Neural progenitor cell (in vitro differentiated cells): ENCODE measurements around the gene TNK2. TPM values are rescaled to one million over a fixed set of nuclear protein-coding genes. Genes with fewer than 3 reads are reported as not detected.

Experiments
- DNase-seq: peaks from one replicate; pipeline ENCODE4 v3.0.0-alpha.2; 2016; ENCODE audit warnings: low spot score
- H2AFZ ChIP-seq: fragments of 200-600 bp; sonication (generic); replicated peaks from 2 replicates; pipeline ENCODE4 v1.6.1; 2016; ENCODE audit warnings: antibody characterized with exemption
- H3F3A ChIP-seq: fragments of 200-600 bp; sonication (generic); 2 replicates; pipeline ENCODE4 v1.6.1; 2016; ENCODE audit warnings: antibody characterized with exemption, low read depth
- H3K27ac ChIP-seq: fragments of 200-600 bp; sonication (generic); 2 replicates; pipeline ENCODE4 v1.5.1; 2016; ENCODE audit warnings: mild to moderate bottlenecking
- H3K27me3 ChIP-seq: fragments of 200-600 bp; sonication (generic); 2 replicates; pipeline ENCODE4 v1.6.1; 2016; ENCODE audit warnings: mild to moderate bottlenecking, moderate library complexity
- H3K36me3 ChIP-seq: fragments of 200-600 bp; sonication (generic); 2 replicates; pipeline ENCODE4 v1.5.1; 2016
- H3K4me1 ChIP-seq: fragments of 200-600 bp; sonication (generic); 2 replicates; pipeline ENCODE4 v1.6.1; 2016; ENCODE audit warnings: mixed run types
- H3K4me2 ChIP-seq: fragments of 200-600 bp; sonication (generic); 2 replicates; pipeline ENCODE4 v1.6.1; 2016
- H3K4me3 ChIP-seq: fragments of 200-600 bp; sonication (generic); 2 replicates; pipeline ENCODE4 v1.5.1; 2016
- H3K79me2 ChIP-seq: fragments of 200-600 bp; sonication (generic); 2 replicates; pipeline ENCODE4 v1.6.1; 2016; ENCODE audit warnings: low read depth
- H3K9ac ChIP-seq: fragments of 200-600 bp; sonication (generic); 2 replicates; pipeline ENCODE4 v1.6.1; 2016
- H3K9me3 ChIP-seq: fragments of 200-600 bp; sonication (generic); 2 replicates; pipeline ENCODE4 v1.5.1; 2016; ENCODE audit warnings: low read depth
- H4K20me1 ChIP-seq: fragments of 200-600 bp; sonication (generic); 2 replicates; pipeline ENCODE4 v1.6.1; 2016; ENCODE audit warnings: low read depth
- H3K27ac Mint-ChIP-seq: 3 replicates; pipeline ENCODE4 v1.8.0; 2021; ENCODE audit warnings: mixed read lengths
- H3K27me3 Mint-ChIP-seq: 2 replicates; pipeline ENCODE4 v1.8.0; 2022; ENCODE audit warnings: low read depth, mild to moderate bottlenecking, inconsistent platforms, moderate library complexity, mixed read lengths; ENCODE audit not compliant: insufficient read depth
- H3K36me3 Mint-ChIP-seq: 3 replicates; pipeline ENCODE4 v1.8.0; 2021; ENCODE audit warnings: mixed read lengths
- H3K4me1 Mint-ChIP-seq: 3 replicates; pipeline ENCODE4 v1.8.0; 2021; ENCODE audit warnings: mixed read lengths
- H3K4me3 Mint-ChIP-seq: 3 replicates; pipeline ENCODE4 v1.8.0; 2021; ENCODE audit warnings: mild to moderate bottlenecking, moderate library complexity, mixed read lengths
- H3K9me3 Mint-ChIP-seq: 3 replicates; pipeline ENCODE4 v1.8.0; 2020; ENCODE audit warnings: mixed read lengths
- EZH2 ChIP-seq: fragments of 200-600 bp; sonication (generic); IDR thresholded peaks from 2 replicates; pipeline ENCODE4 v1.6.1; 2017; ENCODE audit warnings: antibody characterized with exemption, mild to moderate bottlenecking, moderate library complexity
- EZH2phosphoT487 ChIP-seq: fragments of 200-600 bp; sonication (generic); IDR thresholded peaks from 2 replicates; pipeline ENCODE4 v1.6.1; 2017; ENCODE audit warnings: antibody characterized with exemption
- total RNA-seq: library from RNA; depleted of rRNA; stranded (reverse); fragments of >200 nt; gene quantifications from 2 replicates; pipeline ENCODE4 v1.2.3, GENCODE V29; 2015; ENCODE audit warnings: low replicate concordance
- TF ChIP-seq, protein P1 (sequence below): fragments of 200-600 bp; sonication (generic); IDR thresholded peaks from 2 replicates; pipeline ENCODE4 v1.5.1; 2017; ENCODE audit warnings: antibody characterized with exemption, mild to moderate bottlenecking

Gene TNK2
- total RNA-seq, 1 donor from 2014 or later = 5.4 TPM

DNA sequence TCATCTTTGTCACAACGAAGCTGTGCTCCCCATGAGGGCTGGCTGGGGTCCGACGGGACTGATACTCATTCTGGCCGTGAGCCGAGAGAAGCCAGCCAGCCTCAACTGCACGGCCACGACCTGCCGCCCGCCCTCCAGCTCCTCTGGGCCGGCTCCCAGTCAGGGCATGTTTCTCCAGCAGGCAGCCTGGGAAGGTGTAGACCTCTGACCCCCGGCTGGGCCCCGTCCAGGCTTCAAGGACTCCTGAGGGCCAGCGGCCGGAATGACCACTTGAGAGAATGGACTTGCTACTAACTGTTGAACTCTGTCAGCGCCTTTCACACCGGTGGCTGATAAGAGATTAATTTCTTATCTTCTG, 78.5 kb downstream of the TNK2 start:
- Mint-ChIP-seq H3K4me3 (no peak overlapping the region), H3K9me3 (no peaks in the 10 kb centered on the region), H3K27me3 (peaks cover 2% of the 10 kb centered on the region), H3K27ac (no peak overlapping the region), H3K36me3 (no peaks in the 10 kb centered on the region), H3K4me1 (no peaks in the 10 kb centered on the region)
- Histone ChIP-seq H3F3A (no peaks in the 10 kb centered on the region), H3K9me3 (no peaks in the 10 kb centered on the region), H2AFZ (no peak overlapping the region), H3K4me3 (no peak overlapping the region), H3K9ac (no peak overlapping the region), H3K79me2 (no peaks in the 10 kb centered on the region), H3K4me1 (no peaks in the 10 kb centered on the region), H4K20me1 (no peaks in the 10 kb centered on the region), H3K36me3 (no peaks in the 10 kb centered on the region), H3K27ac (no peak overlapping the region), H3K4me2 (no peak overlapping the region), H3K27me3 (no peaks in the 10 kb centered on the region)
- TF ChIP-seq EZH2phosphoT487 (no peak), EZH2 (no peak)
- TF ChIP-seq, protein P1, sequence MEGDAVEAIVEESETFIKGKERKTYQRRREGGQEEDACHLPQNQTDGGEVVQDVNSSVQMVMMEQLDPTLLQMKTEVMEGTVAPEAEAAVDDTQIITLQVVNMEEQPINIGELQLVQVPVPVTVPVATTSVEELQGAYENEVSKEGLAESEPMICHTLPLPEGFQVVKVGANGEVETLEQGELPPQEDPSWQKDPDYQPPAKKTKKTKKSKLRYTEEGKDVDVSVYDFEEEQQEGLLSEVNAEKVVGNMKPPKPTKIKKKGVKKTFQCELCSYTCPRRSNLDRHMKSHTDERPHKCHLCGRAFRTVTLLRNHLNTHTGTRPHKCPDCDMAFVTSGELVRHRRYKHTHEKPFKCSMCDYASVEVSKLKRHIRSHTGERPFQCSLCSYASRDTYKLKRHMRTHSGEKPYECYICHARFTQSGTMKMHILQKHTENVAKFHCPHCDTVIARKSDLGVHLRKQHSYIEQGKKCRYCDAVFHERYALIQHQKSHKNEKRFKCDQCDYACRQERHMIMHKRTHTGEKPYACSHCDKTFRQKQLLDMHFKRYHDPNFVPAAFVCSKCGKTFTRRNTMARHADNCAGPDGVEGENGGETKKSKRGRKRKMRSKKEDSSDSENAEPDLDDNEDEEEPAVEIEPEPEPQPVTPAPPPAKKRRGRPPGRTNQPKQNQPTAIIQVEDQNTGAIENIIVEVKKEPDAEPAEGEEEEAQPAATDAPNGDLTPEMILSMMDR = no peak
- DNase-seq = peak; percentile 1

DNA sequence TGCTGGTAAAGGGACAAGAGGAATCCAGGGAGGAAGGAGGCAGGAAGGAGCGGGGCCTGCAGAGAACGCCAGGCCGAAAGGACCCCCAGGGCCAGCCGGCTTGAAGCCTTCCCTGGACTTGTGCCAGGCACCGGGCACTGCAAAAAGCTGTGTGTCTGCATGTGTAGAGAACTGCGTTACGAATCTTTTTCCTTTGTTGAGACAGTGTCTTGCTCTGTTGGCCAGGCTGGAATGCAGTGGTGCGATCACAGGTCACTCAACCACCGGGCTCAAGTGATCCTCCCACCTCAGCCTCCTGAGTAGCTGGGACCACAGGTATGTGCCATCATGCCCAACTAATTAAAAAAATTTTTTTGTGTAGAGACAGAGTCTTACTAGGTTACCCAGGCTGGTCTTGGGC, 79.6 kb downstream of the TNK2 start:
- Histone ChIP-seq H4K20me1 (no peaks in the 10 kb centered on the region), H3F3A (no peaks in the 10 kb centered on the region), H2AFZ (no peak overlapping the region), H3K4me3 (no peak overlapping the region), H3K9ac (no peak overlapping the region), H3K27ac (no peak overlapping the region), H3K36me3 (no peaks in the 10 kb centered on the region), H3K4me1 (no peaks in the 10 kb centered on the region), H3K4me2 (no peak overlapping the region), H3K9me3 (no peaks in the 10 kb centered on the region), H3K27me3 (no peaks in the 10 kb centered on the region), H3K79me2 (no peaks in the 10 kb centered on the region)
- DNase-seq = no peak
- peaks cover 2% of the 10 kb centered on the region for H3K27me3 Mint-ChIP-seq
- peaks cover 1% of the 10 kb centered on the region for H3K4me1 Mint-ChIP-seq
- no peak overlapping the region for H3K4me3 Mint-ChIP-seq
- no peaks in the 10 kb centered on the region for H3K36me3 Mint-ChIP-seq
- TF ChIP-seq, protein P1 = no peak
- TF ChIP-seq EZH2phosphoT487 (no peak), EZH2 (no peak)
- H3K27ac Mint-ChIP-seq = no peak overlapping the region
- H3K9me3 Mint-ChIP-seq = no peaks in the 10 kb centered on the region

DNA sequence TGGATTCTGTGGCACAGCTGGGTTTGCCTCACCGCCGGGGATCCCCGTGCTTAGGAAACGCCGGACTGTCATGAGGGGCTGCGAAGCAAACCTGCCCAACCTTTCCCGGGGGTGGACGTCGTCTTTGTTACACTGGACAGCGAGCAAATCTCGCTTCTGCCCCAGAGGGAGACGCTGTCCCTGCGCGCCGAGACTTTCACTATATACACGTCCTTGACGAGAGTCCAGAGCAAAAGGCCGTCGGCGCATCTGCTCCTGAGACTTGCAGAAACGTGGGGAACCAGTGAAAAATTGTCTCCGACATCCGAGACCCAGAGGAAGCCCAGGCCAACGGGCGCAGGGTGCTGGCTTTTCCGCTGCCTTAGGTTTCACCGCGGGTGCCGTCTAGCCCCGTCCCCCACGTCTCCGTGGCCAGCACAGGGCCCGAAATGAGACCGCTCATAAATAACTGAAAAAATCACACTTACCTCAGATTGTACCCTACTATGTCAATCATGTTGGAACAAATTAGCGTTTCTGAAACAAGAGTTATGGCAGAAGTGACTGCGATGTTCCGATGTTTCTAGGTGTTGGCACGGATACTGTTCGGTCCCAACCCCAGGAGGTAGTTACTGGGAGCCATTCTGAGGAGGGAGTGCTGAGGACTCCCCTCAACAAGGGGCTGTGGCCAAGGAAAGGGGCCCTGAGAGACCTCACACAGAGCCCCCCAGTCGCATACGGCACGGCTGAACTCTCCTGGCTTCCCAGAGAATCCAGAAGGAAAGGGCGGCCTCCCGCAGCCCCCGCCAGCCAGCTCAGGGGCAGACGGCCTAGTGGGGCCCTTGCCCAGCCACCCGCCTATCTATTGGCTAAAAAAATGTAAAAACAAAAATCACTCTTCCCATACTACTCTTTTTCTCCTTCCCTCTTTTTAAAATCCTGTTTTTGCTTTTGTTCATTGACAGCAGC, 82.2 kb downstream of the TNK2 start:
- Histone ChIP-seq H3K4me1 (no peaks in the 10 kb centered on the region), H3K27me3 (no peaks in the 10 kb centered on the region), H3K36me3 (no peaks in the 10 kb centered on the region), H2AFZ (no peak overlapping the region), H3K4me2 (no peak overlapping the region), H4K20me1 (no peaks in the 10 kb centered on the region), H3K9ac (no peak overlapping the region), H3K9me3 (no peaks in the 10 kb centered on the region), H3F3A (no peaks in the 10 kb centered on the region), H3K27ac (no peak overlapping the region), H3K4me3 (no peak overlapping the region), H3K79me2 (no peaks in the 10 kb centered on the region)
- Mint-ChIP-seq H3K9me3 (no peaks in the 10 kb centered on the region), H3K4me3 (no peak overlapping the region), H3K4me1 (peaks cover 4% of the 10 kb centered on the region), H3K36me3 (no peaks in the 10 kb centered on the region), H3K27me3 (peaks cover 2% of the 10 kb centered on the region), H3K27ac (no peak overlapping the region)
- TF ChIP-seq, protein P1 = no peak
- TF ChIP-seq EZH2 (no peak), EZH2phosphoT487 (no peak)
- DNase-seq = no peak
